ENCODE measurements around the gene SMIM13.

The SMIM13 gene

GRCh38 chr6:11093626-11094410, at the start of gene SMIM13:
SMIM13 (plus strand) TSS chr6:11093834; CDS start chr6:11094314, 480 bp downstream.
- DNase-seq = peak; percentile 94 to 95

- DNase-seq = peak; percentile 45 to 49
Measured at GRCh38 chr6:11043961-11044711, 49.5 kb upstream of the SMIM13 start, which contains the start of gene ELOVL2. ELOVL2 (minus strand) TSS chr6:11044305; CDS start chr6:11044230, 75 bp downstream.

- no peak for DNase-seq
Measured at GRCh38 chr6:11044712-11045167, 48.9 kb upstream of the SMIM13 start.

DNA sequence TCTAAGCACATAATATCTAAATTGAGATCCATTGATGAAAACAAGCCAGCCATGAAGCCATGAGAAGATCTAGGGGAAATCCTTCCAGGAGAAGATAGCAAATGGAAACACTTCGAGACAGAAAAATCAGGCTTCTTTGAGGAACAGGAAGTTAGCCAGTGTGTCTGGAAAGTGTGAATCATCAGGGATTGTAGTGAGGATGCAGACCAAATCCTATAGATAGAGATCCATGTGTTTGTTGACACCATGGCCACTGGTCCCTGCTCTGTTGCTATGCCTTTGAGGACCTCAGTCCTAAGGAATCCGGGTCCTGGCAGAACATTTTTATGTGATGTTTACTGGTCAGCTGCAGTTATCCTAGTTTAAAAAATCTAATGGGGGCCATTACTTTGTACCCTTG, 42.9 kb upstream of the SMIM13 start:
- no peak for DNase-seq

DNA sequence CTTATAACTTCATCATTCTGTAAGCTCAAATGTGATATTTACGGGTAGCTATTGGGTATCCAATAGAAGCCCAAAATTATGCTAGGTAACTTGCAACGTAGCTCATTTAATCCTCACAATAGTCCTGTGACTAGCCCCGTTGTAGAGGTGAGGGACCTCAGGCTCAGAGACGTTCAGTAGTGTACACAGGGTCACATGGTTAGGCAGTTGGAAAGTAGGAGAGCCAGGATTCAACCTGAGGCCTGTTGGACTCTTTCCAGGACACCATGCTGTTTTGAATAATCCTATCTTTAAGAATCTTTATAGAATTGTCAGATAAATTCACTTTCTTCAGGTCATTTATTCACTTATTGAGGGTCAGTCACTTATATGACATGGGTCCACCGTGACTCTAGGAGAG, 40.3 kb upstream of the SMIM13 start:
- no peak for DNase-seq

DNA sequence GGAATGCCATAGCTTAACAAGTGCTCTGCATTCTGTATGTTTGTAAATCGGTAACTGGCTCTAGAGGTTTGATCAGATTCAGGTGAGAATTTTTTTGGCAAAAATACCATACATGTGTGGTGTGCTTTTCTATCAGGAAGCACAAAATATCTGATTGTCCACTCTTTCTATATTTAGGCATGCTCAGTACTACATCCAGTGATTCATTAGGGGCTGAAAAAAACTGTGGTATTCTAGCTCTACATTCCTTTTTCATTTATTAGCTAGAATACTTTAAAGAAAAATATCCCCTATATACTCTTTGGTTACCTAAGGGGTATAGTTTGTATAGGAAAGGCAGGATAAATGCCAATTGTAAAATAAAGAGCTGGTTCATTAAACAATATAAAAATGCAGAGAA, 38.9 kb upstream of the SMIM13 start:
- DNase-seq = no peak

- no peak for DNase-seq
Measured at GRCh38 chr6:11055127-11055627, 38.5 kb upstream of the SMIM13 start.

GRCh38 chr6:11056871-11057270, 36.8 kb upstream of the SMIM13 start:
- no peak for DNase-seq

DNA sequence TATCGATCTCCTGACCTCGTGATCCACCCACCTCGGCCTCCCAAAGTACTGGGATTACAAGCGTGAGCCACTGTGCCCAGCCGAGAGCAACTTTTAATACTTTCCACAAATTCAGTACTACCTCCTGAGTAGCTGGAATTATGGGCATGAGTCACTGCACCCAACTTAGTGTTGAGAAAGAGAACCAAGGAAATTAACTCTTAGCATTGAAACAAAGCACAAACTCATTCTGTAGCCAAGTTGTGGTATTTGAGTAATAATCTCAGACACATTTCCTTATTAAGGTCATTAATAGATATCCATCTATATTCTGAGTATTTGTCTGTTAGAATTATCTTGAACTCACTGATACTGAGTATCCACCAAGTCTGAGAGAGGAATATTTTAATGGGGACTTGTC, 35.2 kb upstream of the SMIM13 start:
- DNase-seq = no peak

DNA sequence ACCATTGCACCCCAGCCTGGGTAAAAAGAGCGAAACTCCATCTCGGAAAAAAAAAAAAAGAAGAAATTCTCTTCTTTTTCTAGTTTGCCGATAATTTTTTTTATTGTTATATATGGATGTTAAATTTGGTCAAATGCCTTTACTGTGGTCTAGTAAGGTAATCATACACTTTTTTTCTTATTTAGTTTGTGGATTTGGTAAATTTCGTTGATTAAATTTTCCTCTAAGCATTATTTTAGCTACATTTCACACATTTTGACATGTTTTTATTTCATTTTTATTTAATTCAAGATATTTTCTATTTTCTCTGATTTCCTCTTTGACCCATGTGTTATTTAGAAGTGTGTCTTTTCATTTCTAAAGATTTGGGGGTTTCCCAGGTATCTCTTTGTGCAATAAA, 31.6 kb upstream of the SMIM13 start:
- no peak for DNase-seq

GRCh38 chr6:11062715-11063114, 30.9 kb upstream of the SMIM13 start:
- no peak for DNase-seq

GRCh38 chr6:11064836-11065235, 28.8 kb upstream of the SMIM13 start:
- no peak for DNase-seq

DNA sequence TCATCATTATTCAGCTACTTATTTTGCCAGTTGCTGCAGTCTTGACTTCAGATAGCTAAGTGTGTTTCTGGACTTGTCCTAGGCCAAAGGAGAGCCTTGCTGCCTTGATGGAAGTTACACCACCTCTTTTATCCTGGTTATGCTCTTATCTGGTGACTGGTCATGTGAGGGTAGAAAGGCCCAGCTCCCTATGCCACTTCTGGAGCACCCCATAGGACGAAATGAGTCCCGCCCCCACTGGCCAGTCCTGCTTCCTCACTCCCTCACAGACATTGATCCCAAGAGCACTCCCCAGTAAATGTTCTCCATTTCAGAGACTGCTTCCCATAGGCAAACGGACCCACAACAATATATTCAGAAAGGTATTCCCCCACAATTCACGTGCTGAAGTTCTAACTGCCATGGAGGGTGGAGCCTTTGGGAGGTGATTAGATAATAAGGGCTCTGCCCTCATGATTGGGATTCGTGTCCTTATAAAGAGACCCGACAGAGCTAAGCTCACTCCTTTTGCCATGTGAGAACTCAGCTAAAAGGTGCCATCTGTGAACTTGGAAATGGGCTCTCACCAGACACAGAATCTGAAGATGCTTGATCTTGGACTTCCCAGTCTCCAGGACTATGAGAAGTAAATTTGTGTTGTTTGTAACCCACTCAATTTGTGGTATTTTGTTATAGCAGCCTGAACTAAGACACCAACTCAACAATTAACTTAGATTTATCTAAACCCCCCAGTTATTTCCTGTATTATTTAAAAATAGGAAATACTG, 28.0 kb upstream of the SMIM13 start:
- no peak for DNase-seq

DNA sequence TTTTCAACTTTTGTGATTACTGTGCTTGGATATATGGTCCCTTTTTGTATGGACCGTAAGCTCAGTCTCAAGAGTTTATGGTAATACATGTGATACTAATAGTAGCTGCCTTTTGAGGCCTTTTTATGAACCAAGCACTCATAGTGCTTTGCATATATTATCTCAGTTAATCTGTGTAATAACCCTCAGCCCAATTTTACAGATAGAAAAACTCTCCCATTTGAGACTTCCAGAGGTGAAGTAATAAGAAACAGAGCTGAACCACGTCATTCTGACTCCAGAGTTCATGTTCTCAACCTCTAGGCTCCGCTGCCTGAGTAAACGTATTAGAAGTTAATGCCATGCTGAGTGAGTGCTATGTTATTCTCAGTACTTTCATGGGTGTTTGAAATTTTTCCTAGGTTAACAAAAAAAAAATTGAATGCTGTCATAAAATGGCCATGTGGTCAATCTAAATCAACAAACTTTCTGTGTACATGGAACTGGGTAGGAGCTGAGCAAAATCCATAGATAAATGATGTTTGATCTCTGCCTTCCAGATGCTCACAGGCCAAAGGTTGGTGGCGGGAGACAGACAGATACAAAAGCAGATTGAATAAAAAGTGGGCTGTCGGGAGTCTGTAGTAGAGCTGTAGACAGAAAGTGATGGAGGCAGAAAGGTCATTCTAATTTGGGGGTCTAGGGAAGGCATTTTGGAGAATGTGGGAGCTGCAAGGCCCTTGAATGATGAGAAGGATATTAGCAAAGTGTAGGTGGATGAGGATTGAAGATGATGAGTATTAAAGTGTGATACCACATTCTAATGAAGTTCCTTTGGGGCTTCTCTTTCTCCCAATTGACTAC, 26.9 kb upstream of the SMIM13 start:
- no peak for DNase-seq

DNA sequence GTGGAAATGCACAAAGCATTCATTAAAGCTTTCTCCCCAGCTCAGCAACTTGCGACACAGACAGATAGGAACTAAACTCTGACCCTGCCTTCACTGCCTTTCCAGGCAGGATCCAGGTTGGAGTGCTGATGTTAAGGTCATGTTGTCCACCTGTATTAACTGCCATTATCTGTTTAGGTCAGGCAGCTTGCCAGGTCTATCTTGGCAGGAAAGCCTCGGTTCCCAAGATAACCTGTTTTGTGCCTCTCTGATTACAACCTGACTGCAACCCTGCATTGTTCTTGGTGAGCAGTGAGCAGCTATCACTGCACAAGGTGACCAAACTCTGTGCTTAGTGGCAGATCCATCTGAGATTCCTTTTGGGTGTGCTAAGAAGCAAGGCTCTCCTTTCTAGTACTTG, 26.3 kb upstream of the SMIM13 start:
- no peak for DNase-seq

DNA sequence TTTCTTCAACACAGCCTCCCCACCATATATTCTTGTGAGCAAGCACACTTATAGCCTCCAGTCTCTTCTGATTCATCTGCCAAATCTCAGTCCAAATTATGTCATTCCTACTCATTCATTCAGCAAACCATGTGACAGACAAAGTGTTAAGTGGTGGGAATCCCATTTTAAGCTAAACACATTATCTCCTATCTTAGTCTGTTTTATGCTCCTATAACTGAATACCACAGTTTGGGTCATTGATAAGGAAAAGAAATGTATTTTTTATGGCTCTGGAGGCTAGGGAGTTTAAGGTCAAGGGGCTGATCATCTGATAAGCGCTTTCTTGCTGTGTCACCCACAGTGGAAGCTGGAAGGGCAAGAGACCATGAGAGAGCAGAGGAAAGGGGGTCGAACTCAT, 23.9 kb upstream of the SMIM13 start:
- no peak for DNase-seq

GRCh38 chr6:11072101-11072500, 21.5 kb upstream of the SMIM13 start:
- no peak for DNase-seq

DNA sequence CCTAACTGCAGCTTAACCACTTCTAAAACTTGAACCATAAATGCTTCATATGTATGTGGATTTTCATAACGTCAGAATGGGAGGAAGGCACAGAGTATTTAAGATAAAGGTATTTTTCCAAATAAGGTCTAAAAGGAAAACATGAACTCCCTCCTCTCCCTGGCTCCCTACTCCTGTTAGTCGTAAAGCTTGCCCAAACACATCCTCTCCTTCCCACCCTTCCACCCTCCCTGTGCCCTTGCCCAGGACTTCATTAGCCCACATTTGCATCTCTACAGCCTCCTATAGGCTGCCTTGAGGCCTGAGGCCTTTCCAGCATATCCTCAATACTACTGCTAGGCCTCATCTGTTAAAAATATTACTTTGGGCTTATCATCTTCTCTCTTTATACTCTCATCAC, 17.1 kb upstream of the SMIM13 start:
- DNase-seq = no peak

DNA sequence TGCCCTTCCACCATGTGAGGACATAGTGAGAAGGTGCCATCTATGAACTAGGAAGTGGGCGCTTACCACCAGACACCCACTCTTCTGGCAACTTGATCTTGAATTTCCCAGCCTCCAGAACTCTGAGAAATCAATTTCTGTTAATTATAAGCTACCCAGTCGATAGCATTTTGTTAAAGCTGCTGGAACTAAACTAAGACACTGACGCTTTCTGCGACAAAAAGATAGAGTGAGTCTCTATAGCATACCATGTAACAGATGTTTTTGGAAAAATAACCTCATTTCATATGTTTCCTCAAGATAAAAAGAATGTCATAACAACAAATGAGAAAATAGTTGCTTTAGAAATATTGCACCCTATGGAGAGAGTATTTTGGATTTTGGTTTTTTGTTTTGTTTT, 15.4 kb upstream of the SMIM13 start:
- no peak for DNase-seq

GRCh38 chr6:11080296-11080695, 13.3 kb upstream of the SMIM13 start:
- DNase-seq = no peak

DNA sequence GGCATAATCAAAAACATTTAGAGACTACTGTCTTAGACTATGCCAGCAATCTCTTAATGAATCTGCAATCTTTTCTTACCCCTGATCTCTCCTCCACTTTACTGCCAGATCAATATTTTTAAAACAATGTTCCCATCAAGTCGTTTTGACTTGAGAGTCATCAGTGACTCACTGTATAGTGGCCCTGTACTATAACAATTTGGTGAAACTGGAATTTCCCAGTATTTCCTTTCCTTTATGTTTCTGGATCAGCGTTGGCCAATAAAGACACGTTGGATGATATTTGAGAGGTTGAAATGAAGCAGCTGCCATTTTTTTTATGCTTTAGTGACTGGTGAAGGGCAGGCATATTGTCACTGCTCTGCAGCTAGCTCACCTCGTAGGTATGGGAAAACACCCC, 10.1 kb upstream of the SMIM13 start:
- DNase-seq = no peak

DNA sequence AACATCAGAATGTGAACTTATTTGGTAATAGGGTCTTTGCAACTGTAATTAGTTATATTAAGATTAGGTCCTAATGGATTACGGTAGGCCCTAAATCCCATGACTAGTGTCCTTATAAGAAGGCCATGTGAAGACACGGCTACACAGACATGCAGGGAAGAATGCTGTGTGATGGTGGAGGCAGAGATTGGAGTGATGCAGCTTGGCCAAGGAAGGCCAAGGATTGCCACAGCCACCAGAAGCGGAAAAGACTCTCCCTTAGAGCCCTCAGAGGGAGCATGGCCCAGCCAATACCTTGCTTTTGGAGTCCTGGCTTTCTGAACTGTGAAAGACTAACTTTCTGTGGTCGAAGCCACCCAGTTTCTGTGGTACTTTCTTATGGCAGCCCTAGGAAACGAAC, 9.7 kb upstream of the SMIM13 start:
- DNase-seq = no peak
